ENCODE data around the gene FRMD4A. TPM values are rescaled to one million over a fixed set of nuclear protein-coding genes. Genes with fewer than 3 reads are reported as not detected.

Gene FRMD4A
- total and polyA plus RNA-seq, 3 donors from 2014 or later = 15.0 to 20.8 (median 18.7) TPM

DNA sequence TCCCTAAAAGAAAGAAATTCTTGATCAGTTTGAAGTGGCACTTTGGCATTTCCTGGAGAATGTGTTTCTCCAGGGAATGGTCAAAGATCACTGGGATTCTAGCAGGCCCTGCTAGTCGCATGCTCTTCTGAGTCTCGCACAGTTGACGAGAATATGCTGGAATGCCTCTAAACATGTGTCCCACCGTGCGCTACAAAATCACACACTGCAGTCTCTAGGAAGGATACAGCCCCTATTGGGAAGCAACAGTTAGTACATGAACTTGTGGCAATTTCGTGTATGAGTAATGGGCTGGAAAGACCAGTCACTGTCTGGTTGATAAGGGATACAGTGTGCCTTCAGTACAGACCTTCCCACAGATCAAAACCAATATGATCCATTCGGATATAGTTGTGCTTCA lies 486.1 kb downstream of the FRMD4A start:
- Histone ChIP-seq H3K4me1 (no peaks in the 10 kb centered on the region), H3K9me3 (no peaks in the 10 kb centered on the region), H3K4me3 (no peak overlapping the region), H3K27ac (no peak overlapping the region), H3K36me3 (ENCODE audit: low read depth, missing control alignments) (no peaks in the 10 kb centered on the region), H3K27me3 (no peaks in the 10 kb centered on the region)
- no peak for DNase-seq
- 90 to 91% methylated on average over 7 of the region's 7 CpGs for WGBS, 2 donors
- TF ChIP-seq, protein P1, sequence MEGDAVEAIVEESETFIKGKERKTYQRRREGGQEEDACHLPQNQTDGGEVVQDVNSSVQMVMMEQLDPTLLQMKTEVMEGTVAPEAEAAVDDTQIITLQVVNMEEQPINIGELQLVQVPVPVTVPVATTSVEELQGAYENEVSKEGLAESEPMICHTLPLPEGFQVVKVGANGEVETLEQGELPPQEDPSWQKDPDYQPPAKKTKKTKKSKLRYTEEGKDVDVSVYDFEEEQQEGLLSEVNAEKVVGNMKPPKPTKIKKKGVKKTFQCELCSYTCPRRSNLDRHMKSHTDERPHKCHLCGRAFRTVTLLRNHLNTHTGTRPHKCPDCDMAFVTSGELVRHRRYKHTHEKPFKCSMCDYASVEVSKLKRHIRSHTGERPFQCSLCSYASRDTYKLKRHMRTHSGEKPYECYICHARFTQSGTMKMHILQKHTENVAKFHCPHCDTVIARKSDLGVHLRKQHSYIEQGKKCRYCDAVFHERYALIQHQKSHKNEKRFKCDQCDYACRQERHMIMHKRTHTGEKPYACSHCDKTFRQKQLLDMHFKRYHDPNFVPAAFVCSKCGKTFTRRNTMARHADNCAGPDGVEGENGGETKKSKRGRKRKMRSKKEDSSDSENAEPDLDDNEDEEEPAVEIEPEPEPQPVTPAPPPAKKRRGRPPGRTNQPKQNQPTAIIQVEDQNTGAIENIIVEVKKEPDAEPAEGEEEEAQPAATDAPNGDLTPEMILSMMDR (IDR thresholded peaks at IDR 0.05) = no peak
- TF ChIP-seq POLR2A (IDR thresholded peaks at IDR 0.05) = no peak
- intact Hi-C loops (cut with DNase I; ENCODE audit: low total_unique reads) = no loop called here

- Histone ChIP-seq H3K36me3 (ENCODE audit: low read depth, missing control alignments) (no peaks in the 10 kb centered on the region), H3K27ac (no peak overlapping the region), H3K9me3 (no peaks in the 10 kb centered on the region), H3K4me1 (peaks cover 3% of the 10 kb centered on the region), H3K4me3 (no peak overlapping the region), H3K27me3 (no peaks in the 10 kb centered on the region)
- TF ChIP-seq, protein P1 (IDR thresholded peaks at IDR 0.05) = no peak
- TF ChIP-seq POLR2A (IDR thresholded peaks at IDR 0.05) = no peak
- no peak for DNase-seq
- 71 to 83% methylated on average over 3 of the region's 3 CpGs for WGBS, 2 donors
- intact Hi-C loops (cut with DNase I; ENCODE audit: low total_unique reads) = no loop called here
These were observed 488.6 kb downstream of the FRMD4A start for GRCh38 chr10:13842117-13842516.

- Histone ChIP-seq H3K36me3 (ENCODE audit: low read depth, missing control alignments) (no peaks in the 10 kb centered on the region), H3K4me1 (peaks cover 7% of the 10 kb centered on the region), H3K9me3 (no peaks in the 10 kb centered on the region), H3K4me3 (no peak overlapping the region), H3K27ac (no peak overlapping the region), H3K27me3 (no peaks in the 10 kb centered on the region)
- intact Hi-C loops (cut with DNase I; ENCODE audit: low total_unique reads) = no loop called here
- DNase-seq = no peak
- 97 to 100% methylated on average over 3 of the region's 3 CpGs for WGBS, 2 donors
- TF ChIP-seq, protein P1 (IDR thresholded peaks at IDR 0.05) = no peak
- TF ChIP-seq POLR2A (IDR thresholded peaks at IDR 0.05) = no peak
These were observed 490.7 kb downstream of the FRMD4A start for GRCh38 chr10:13840036-13840435.

DNA sequence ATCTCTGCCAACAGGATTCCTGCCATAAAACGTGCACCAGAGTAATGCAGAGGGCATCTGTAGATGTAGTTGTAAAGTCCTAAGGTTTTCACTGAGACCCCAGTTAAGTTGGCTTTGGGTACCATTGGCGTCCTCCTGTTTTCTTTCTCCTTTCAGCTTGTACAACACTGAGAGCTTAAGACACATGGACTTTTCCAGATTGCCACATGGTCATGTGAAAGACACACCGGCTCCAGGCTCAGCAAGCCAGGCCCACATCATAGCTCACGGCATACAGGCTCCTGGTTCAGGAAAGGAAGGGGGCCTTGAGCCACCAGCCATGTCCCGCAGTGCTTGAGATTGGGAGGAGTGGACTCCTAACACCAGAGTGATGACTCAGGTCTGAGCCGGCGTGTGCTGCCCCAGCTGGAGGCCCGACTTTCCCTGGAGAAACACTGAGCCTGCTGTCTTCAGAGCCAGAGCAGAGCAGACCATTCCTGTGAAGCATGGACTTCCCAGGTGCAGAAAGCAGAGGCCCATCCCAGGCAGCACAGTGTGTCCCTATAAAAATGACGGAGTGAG lies 491.2 kb downstream of the FRMD4A start:
- no peak for DNase-seq
- H3K27ac ChIP-seq = no peak overlapping the region
- no peak for TF ChIP-seq POLR2A (IDR thresholded peaks at IDR 0.05)
- TF ChIP-seq, protein P1 (IDR thresholded peaks at IDR 0.05) = no peak
- no peak overlapping the region for H3K4me3 ChIP-seq
- no peaks in the 10 kb centered on the region for H3K36me3 ChIP-seq (ENCODE audit: low read depth, missing control alignments)
- intact Hi-C loops (cut with DNase I; ENCODE audit: low total_unique reads) = no loop called here
- H3K9me3 ChIP-seq = no peaks in the 10 kb centered on the region
- no peaks in the 10 kb centered on the region for H3K27me3 ChIP-seq
- 84 to 86% methylated on average over 3 to 9 of the region's 9 CpGs for WGBS, 2 donors
- peaks cover 7% of the 10 kb centered on the region for H3K4me1 ChIP-seq

GRCh38 chr10:13839030-13839429 lies 491.7 kb downstream of the FRMD4A start:
- TF ChIP-seq POLR2A (IDR thresholded peaks at IDR 0.05) = no peak
- TF ChIP-seq, protein P1 (IDR thresholded peaks at IDR 0.05) = no peak
- Histone ChIP-seq H3K27ac (no peak overlapping the region), H3K36me3 (ENCODE audit: low read depth, missing control alignments) (no peaks in the 10 kb centered on the region), H3K4me3 (no peak overlapping the region), H3K4me1 (peaks cover 7% of the 10 kb centered on the region), H3K9me3 (no peaks in the 10 kb centered on the region), H3K27me3 (no peaks in the 10 kb centered on the region)
- no peak for DNase-seq
- intact Hi-C loops (cut with DNase I; ENCODE audit: low total_unique reads) = no loop called here

All from testis (tissue), 3 donors.